HepG2 (cell line): Measurements from ENCODE around the gene TEAD1. TPM values are rescaled to one million over a fixed set of nuclear protein-coding genes. Genes with fewer than 3 reads are reported as not detected.

Source experiments
- AFF4 ChIP-seq: sonication (generic); formaldehyde crosslinking; IDR thresholded peaks from 2 replicates; pipeline ENCODE4 v1.4.0; 2020; ENCODE audit warnings: missing genetic modification reagents
- ARID4A ChIP-seq: sonication (generic); formaldehyde crosslinking; IDR thresholded peaks from 2 replicates; pipeline ENCODE4 v1.5.0; 2020; ENCODE audit warnings: mild to moderate bottlenecking, missing genetic modification reagents, borderline replicate concordance
- BHLHE40 ChIP-seq: IDR thresholded peaks from 2 replicates; pipeline ENCODE4 v1.6.1; 2011; ENCODE audit warnings: low read length, improper control_type of control experiment
- ESRRA ChIP-seq: sonication (generic); formaldehyde crosslinking; IDR thresholded peaks from 2 replicates; pipeline ENCODE4 v1.5.1; 2020; ENCODE audit warnings: mild to moderate bottlenecking, low read depth, missing genetic modification reagents
- NFIC ChIP-seq: IDR thresholded peaks from 2 replicates; pipeline ENCODE4 v1.6.1; 2012; ENCODE audit warnings: mild to moderate bottlenecking, low read length, inconsistent platforms
- NRL ChIP-seq: sonication (generic); formaldehyde crosslinking; IDR thresholded peaks from 2 replicates; pipeline ENCODE4 v1.5.0; 2020; ENCODE audit warnings: missing genetic modification reagents, mild to moderate bottlenecking, moderate library complexity, borderline replicate concordance
- SP4 ChIP-seq: sonication (generic); formaldehyde crosslinking; IDR thresholded peaks from 2 replicates; pipeline ENCODE4 v1.8.1; 2023; ENCODE audit warnings: mild to moderate bottlenecking, missing genetic modification reagents
- ZC3H13 ChIP-seq: sonication (generic); formaldehyde crosslinking; IDR thresholded peaks from 2 replicates; pipeline ENCODE4 v1.8.1; 2023; ENCODE audit warnings: mild to moderate bottlenecking, missing genetic modification reagents, moderate library complexity
- ZFP37 ChIP-seq: sonication (generic); formaldehyde crosslinking; IDR thresholded peaks from 2 replicates; pipeline ENCODE4 v1.4.0; 2020; ENCODE audit warnings: missing genetic modification reagents, borderline replicate concordance
- ZNF33A ChIP-seq: sonication (generic); formaldehyde crosslinking; IDR thresholded peaks from 2 replicates; pipeline ENCODE4 v1.5.1; 2020; ENCODE audit warnings: missing genetic modification reagents, mild to moderate bottlenecking, moderate library complexity, borderline replicate concordance
- ZNF510 ChIP-seq: sonication (generic); formaldehyde crosslinking; IDR thresholded peaks from 2 replicates; pipeline ENCODE4 v1.4.0; 2020; ENCODE audit warnings: low read depth, mild to moderate bottlenecking, missing genetic modification reagents
- ZNF883 ChIP-seq: sonication (generic); formaldehyde crosslinking; IDR thresholded peaks from 2 replicates; pipeline ENCODE4 v1.5.1; 2020; ENCODE audit warnings: mild to moderate bottlenecking, missing genetic modification reagents; ENCODE audit errors: not compliant biosample characterization
- polyA plus RNA-seq, 8 experiments: library from polyadenylated mRNA; depleted of rRNA in 3 of 8; stranded (reverse) in 7 of 8; unstranded in 1 of 8; fragments of >200 nt; fragmentation: Illumina TruSeq in 4 of 8; extraction: Trizol in 4 of 8; gene quantifications; 2 replicates each; pipeline versions ENCODE4 v1.2.1 to v1.2.3, GENCODE V29; 2011 to 2016; ENCODE audit warnings: low read depth in 4 of 8, missing spikeins in 1 of 8, mixed read lengths in 1 of 8; ENCODE audit not compliant: insufficient read depth in 1 of 8
- total RNA-seq, 5 experiments: library from RNA; depleted of rRNA; stranded (reverse); fragments of >200 nt; fragmentation: Illumina TruSeq; extraction: Trizol; gene quantifications; 2 replicates each; pipeline ENCODE4 v1.2.3, GENCODE V29; 2016; ENCODE audit warnings: low read depth in 1 of 5
- TF ChIP-seq, protein P1 (sequence below): sonication (generic); formaldehyde crosslinking; IDR thresholded peaks from 2 replicates; pipeline ENCODE4 v1.4.0; 2020; ENCODE audit warnings: missing genetic modification reagents; ENCODE audit errors: not compliant biosample characterization
- TF ChIP-seq, protein P2 (sequence below): sonication (generic); formaldehyde crosslinking; IDR thresholded peaks from 2 replicates; pipeline ENCODE4 v1.4.0; 2020; ENCODE audit warnings: mild to moderate bottlenecking, missing genetic modification reagents
- TF ChIP-seq, protein P3 (sequence below): IDR thresholded peaks from 2 replicates; pipeline ENCODE4 v1.4.0; 2020; ENCODE audit warnings: mild to moderate bottlenecking, missing genetic modification reagents

The TEAD1 gene
- total and polyA plus RNA-seq, 2 of the 13 experiments (the other 11 are each of a cell fraction or from before 2014, with no cell fraction given) = 20.1 to 30.5 TPM

DNA sequence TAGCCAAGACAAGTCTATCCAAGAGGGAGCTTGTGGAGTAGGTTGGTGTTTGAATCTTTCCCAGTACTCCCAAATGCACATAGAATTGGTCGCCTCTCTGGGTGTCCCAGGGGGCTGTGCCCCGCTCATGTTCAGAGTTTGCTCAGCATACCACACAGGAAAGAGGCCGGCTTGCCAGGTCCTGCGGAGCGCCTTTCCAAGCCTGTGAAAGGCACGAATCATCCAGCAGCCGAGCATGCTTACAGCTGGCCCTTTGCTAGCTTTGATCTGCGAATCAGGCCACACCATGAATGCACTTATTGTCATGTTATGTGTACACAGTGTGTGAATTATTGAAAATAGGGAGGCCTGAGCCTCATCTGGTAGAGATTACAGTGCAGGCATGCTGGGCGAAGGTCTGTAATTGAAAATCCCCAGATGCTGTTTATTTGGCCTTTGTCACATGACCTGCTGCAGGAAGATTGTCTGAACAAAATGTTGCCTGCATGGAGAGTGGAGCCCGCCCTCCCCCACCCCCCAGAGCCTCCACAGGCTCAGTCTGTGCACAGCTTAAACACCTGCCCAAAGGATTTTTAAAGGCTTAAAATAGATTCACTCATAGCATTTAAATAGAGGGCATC, 171.6 kb downstream of the TEAD1 start (continued):
- TF ChIP-seq ARID4A (CRISPR knock-in tag) = peak; percentile 64; the same call in 1 of the 2 replicates
- TF ChIP-seq NRL (CRISPR knock-in tag) = no peak
- TF ChIP-seq ZNF510 (CRISPR knock-in tag) = no peak
- TF ChIP-seq AFF4 (CRISPR knock-in tag) = no peak; the same call in 1 of the 2 replicates
- TF ChIP-seq SP4 (CRISPR knock-in tag) = no peak; the same call in 1 of the 2 replicates
- TF ChIP-seq ESRRA (CRISPR knock-in tag) = no peak
- TF ChIP-seq, protein P1, sequence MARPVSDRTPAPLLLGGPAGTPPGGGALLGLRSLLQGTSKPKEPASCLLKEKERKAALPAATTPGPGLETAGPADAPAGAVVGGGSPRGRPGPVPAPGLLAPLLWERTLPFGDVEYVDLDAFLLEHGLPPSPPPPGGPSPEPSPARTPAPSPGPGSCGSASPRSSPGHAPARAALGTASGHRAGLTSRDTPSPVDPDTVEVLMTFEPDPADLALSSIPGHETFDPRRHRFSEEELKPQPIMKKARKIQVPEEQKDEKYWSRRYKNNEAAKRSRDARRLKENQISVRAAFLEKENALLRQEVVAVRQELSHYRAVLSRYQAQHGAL (CRISPR knock-in tag) = no peak
- TF ChIP-seq, protein P2, sequence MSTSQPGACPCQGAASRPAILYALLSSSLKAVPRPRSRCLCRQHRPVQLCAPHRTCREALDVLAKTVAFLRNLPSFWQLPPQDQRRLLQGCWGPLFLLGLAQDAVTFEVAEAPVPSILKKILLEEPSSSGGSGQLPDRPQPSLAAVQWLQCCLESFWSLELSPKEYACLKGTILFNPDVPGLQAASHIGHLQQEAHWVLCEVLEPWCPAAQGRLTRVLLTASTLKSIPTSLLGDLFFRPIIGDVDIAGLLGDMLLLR (CRISPR knock-in tag) = no peak
- TF ChIP-seq ZNF883 (CRISPR knock-in tag) = no peak
- peak; percentile 73 for TF ChIP-seq BHLHE40
- no peak for TF ChIP-seq ZC3H13 (CRISPR knock-in tag)
- TF ChIP-seq, protein P3, sequence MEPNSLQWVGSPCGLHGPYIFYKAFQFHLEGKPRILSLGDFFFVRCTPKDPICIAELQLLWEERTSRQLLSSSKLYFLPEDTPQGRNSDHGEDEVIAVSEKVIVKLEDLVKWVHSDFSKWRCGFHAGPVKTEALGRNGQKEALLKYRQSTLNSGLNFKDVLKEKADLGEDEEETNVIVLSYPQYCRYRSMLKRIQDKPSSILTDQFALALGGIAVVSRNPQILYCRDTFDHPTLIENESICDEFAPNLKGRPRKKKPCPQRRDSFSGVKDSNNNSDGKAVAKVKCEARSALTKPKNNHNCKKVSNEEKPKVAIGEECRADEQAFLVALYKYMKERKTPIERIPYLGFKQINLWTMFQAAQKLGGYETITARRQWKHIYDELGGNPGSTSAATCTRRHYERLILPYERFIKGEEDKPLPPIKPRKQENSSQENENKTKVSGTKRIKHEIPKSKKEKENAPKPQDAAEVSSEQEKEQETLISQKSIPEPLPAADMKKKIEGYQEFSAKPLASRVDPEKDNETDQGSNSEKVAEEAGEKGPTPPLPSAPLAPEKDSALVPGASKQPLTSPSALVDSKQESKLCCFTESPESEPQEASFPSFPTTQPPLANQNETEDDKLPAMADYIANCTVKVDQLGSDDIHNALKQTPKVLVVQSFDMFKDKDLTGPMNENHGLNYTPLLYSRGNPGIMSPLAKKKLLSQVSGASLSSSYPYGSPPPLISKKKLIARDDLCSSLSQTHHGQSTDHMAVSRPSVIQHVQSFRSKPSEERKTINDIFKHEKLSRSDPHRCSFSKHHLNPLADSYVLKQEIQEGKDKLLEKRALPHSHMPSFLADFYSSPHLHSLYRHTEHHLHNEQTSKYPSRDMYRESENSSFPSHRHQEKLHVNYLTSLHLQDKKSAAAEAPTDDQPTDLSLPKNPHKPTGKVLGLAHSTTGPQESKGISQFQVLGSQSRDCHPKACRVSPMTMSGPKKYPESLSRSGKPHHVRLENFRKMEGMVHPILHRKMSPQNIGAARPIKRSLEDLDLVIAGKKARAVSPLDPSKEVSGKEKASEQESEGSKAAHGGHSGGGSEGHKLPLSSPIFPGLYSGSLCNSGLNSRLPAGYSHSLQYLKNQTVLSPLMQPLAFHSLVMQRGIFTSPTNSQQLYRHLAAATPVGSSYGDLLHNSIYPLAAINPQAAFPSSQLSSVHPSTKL = peak; percentile 96
- no peak for TF ChIP-seq ZNF33A (CRISPR knock-in tag)
- TF ChIP-seq NFIC = peak; percentile 77; the same call in 1 of the 2 replicates
- 0 out of 2 replicates have a peak, but pooled peaks have one; percentile 85 for TF ChIP-seq ZFP37
